HepG2 (cell line): ENCODE measurements around the gene GALNTL6.

Experiments
- CCDC6 ChIP-seq: sonication (generic); formaldehyde crosslinking; IDR thresholded peaks from 2 replicates; pipeline ENCODE4 v1.8.1; 2022; ENCODE audit warnings: mild to moderate bottlenecking, missing genetic modification reagents, moderate library complexity
- EP300 ChIP-seq, 3 experiments: sonication (generic) in 1 of 3; formaldehyde crosslinking in 1 of 3; IDR thresholded peaks; 2 replicates each; pipeline versions ENCODE4 v1.5.1 to v1.6.1; 2011 to 2020; ENCODE audit warnings: low read depth in 2 of 3, low read length in 2 of 3, borderline replicate concordance in 1 of 3, improper control_type of control experiment in 1 of 3, mild to moderate bottlenecking in 1 of 3, missing genetic modification reagents in 1 of 3, moderate library complexity in 1 of 3
- NFIB ChIP-seq: sonication (generic); formaldehyde crosslinking; IDR thresholded peaks from 2 replicates; pipeline ENCODE4 v1.9.0; 2021; ENCODE audit warnings: missing genetic modification reagents, mild to moderate bottlenecking, borderline replicate concordance
- RFX5 ChIP-seq: IDR thresholded peaks from 2 replicates; pipeline ENCODE4 v1.6.1; 2011; ENCODE audit warnings: low read depth, low read length, improper control_type of control experiment
- SOX6 ChIP-seq, 2 experiments: fragments of 450-650 bp in 1 of 2; sonication (generic) in 1 of 2; formaldehyde crosslinking in 1 of 2; IDR thresholded peaks; 2 replicates each; pipeline versions ENCODE4 v1.4.0 to v1.6.1; 2017 to 2020; ENCODE audit warnings: antibody characterized with exemption in 1 of 2, mild to moderate bottlenecking in 1 of 2, missing genetic modification reagents in 1 of 2
- SRSF1 ChIP-seq: fragments of 200-400 bp; formaldehyde crosslinking; optimal IDR thresholded peaks from 2 replicates; pipeline ENCODE3; 2017; ENCODE audit warnings: mild to moderate bottlenecking, low read depth, low read length, moderate library complexity
- ZFP90 ChIP-seq: sonication (generic); formaldehyde crosslinking; IDR thresholded peaks from 2 replicates; pipeline ENCODE4 v1.8.0; 2022; ENCODE audit warnings: missing genetic modification reagents, mild to moderate bottlenecking, inconsistent platforms, borderline replicate concordance
- ZNF777 ChIP-seq: sonication (generic); formaldehyde crosslinking; IDR thresholded peaks from 2 replicates; pipeline ENCODE4 v1.4.0; 2020; ENCODE audit warnings: missing genetic modification reagents
- TF ChIP-seq, protein P1 (sequence below): IDR thresholded peaks from 2 replicates; pipeline ENCODE4 v1.6.1; 2012; ENCODE audit warnings: inconsistent platforms
- TF ChIP-seq, protein P2 (sequence below): IDR thresholded peaks from 2 replicates; pipeline ENCODE4 v1.6.1; 2016; ENCODE audit warnings: missing compliant biosample characterization, missing genetic modification reagents, borderline replicate concordance

DNA sequence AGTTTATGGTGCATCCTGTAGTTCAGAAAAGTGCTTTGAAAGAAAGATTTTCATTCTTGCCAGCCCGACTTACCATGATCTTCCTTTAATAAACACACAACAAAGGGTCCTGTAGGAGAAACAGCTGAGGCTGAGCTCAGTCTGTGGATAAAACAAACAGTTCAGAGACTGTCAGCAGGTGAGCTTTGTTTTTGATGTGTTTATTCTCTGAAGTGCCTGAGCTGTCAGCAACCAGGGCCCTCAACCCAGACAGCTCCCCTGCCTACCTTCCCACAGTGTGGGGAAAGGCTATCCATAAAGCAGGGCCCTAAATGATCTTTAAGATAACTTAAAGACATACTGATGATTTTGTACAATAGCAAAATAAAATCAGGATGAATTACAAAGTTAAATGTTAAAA, 896.2 kb downstream of the GALNTL6 start:
- TF ChIP-seq SOX6 (IDR thresholded peaks at IDR 0.05) (no peak), SOX6 (CRISPR knock-in tag; IDR thresholded peaks at IDR 0.05) (no peak), RFX5 (no peak), ZFP90 (no peak), ZNF777 (CRISPR knock-in tag) (no peak), EP300 (IDR thresholded peaks at IDR 0.05; ENCODE audit: low read depth in 2 of 2, low read length in 2 of 2) (no peak), EP300 (CRISPR knock-in tag; IDR thresholded peaks at IDR 0.05; ENCODE audit: borderline replicate concordance) (no peak), SRSF1 (no peak), NFIB (CRISPR knock-in tag) (no peak), CCDC6 (CRISPR knock-in tag) (no peak)
- TF ChIP-seq, protein P1, sequence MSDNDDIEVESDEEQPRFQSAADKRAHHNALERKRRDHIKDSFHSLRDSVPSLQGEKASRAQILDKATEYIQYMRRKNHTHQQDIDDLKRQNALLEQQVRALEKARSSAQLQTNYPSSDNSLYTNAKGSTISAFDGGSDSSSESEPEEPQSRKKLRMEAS = no peak
- TF ChIP-seq, protein P2, sequence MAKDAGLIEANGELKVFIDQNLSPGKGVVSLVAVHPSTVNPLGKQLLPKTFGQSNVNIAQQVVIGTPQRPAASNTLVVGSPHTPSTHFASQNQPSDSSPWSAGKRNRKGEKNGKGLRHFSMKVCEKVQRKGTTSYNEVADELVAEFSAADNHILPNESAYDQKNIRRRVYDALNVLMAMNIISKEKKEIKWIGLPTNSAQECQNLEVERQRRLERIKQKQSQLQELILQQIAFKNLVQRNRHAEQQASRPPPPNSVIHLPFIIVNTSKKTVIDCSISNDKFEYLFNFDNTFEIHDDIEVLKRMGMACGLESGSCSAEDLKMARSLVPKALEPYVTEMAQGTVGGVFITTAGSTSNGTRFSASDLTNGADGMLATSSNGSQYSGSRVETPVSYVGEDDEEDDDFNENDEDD (CRISPR knock-in tag) = no peak
